Measurements from ENCODE around the gene JUP.

The JUP gene

GRCh38 chr17:41810659-41811548, 24.4 kb upstream of the JUP start:
- DNase-seq (ENCODE audit: low read depth in 2 of 2): peak in 1 of 2 donors; percentile 10

- no peak for DNase-seq (ENCODE audit: low read depth in 2 of 2)
Measured at GRCh38 chr17:41806685-41807445, 20.4 kb upstream of the JUP start.

- no peak for DNase-seq (ENCODE audit: low read depth in 2 of 2)
Measured at GRCh38 chr17:41803049-41804020, 16.8 kb upstream of the JUP start.

GRCh38 chr17:41801374-41802271, 15.1 kb upstream of the JUP start:
- DNase-seq (ENCODE audit: low read depth in 2 of 2): peak; percentile 37 to 70

- DNase-seq (ENCODE audit: low read depth in 2 of 2): no peak
Measured at GRCh38 chr17:41800601-41801373, 14.3 kb upstream of the JUP start.

GRCh38 chr17:41799366-41799765, 12.9 kb upstream of the JUP start:
- DNase-seq (ENCODE audit: low read depth in 2 of 2): no peak

- no peak for DNase-seq (ENCODE audit: low read depth in 2 of 2)
Measured at GRCh38 chr17:41797377-41797776, 10.9 kb upstream of the JUP start.

GRCh38 chr17:41796121-41796895, 9.8 kb upstream of the JUP start:
- DNase-seq (ENCODE audit: low read depth in 2 of 2): no peak

GRCh38 chr17:41794540-41794975, 8.0 kb upstream of the JUP start:
- no peak for DNase-seq (ENCODE audit: low read depth in 2 of 2)

GRCh38 chr17:41793784-41794539, 7.5 kb upstream of the JUP start:
- DNase-seq (ENCODE audit: low read depth in 2 of 2): no peak

GRCh38 chr17:41792845-41793783, 6.6 kb upstream of the JUP start:
- no peak for DNase-seq (ENCODE audit: low read depth in 2 of 2)

GRCh38 chr17:41787021-41787418, 509 bp upstream of the JUP start:
- DNase-seq (ENCODE audit: low read depth in 2 of 2): no peak

- no peak for DNase-seq (ENCODE audit: low read depth in 2 of 2)
Measured at GRCh38 chr17:41785859-41786226, 668 bp downstream of the JUP start.

GRCh38 chr17:41785091-41785858, 1.2 kb downstream of the JUP start:
- no peak for DNase-seq (ENCODE audit: low read depth in 2 of 2)

- no peak for DNase-seq (ENCODE audit: low read depth in 2 of 2)
Measured at GRCh38 chr17:41784207-41784744, 2.2 kb downstream of the JUP start.

- no peak for DNase-seq (ENCODE audit: low read depth in 2 of 2)
Measured at GRCh38 chr17:41782142-41782541, 4.4 kb downstream of the JUP start.

All from stimulated activated CD4-positive, alpha-beta T cell treated with anti-CD3 and anti-CD28 coated beads, Interleukin-1b, Interleukin-23, amount 100 ng/mL, for 1 hour (primary cell).